Liver (tissue), 3 donors: Measurements from ENCODE around the gene RAB34.

Experiments used
- CTCF ChIP-seq: fragments of 150-350 bp; IDR thresholded peaks from 2 replicates; pipeline ENCODE4 v1.5.1; 2017; ENCODE audit warnings: improper control_type of control experiment, low read depth, low read length; ENCODE audit not compliant: missing input control
- EGR1 ChIP-seq, 2 donors: IDR thresholded peaks; 2 replicates each; pipeline ENCODE4 v1.6.1; 2016 to 2018; ENCODE audit warnings: antibody characterized with exemption in 2 of 2, low read depth in 2 of 2
- FOXA1 ChIP-seq: IDR thresholded peaks from 2 replicates; pipeline ENCODE4 v1.6.1; 2016; ENCODE audit warnings: antibody characterized with exemption
- GABPA ChIP-seq, 2 donors: IDR thresholded peaks in 1 of 2; conservative IDR thresholded peaks in 1 of 2; 2 replicates each; pipeline ENCODE4 v1.6.1; 2016; ENCODE audit warnings: antibody characterized with exemption in 2 of 2, mild to moderate bottlenecking in 1 of 2, moderate library complexity in 1 of 2
- NR2F2 ChIP-seq: IDR thresholded peaks from 2 replicates; pipeline ENCODE4 v1.6.1; 2016; ENCODE audit warnings: antibody characterized with exemption
- RAD21 ChIP-seq, 2 donors: IDR thresholded peaks; 2 replicates each; pipeline ENCODE4 v1.6.1; 2016; ENCODE audit warnings: antibody characterized with exemption in 2 of 2, mild to moderate bottlenecking in 2 of 2
- RXRA ChIP-seq, 2 donors: IDR thresholded peaks; 2 replicates each; pipeline ENCODE4 v1.6.1; 2017 to 2018; ENCODE audit warnings: antibody characterized with exemption in 2 of 2, mild to moderate bottlenecking in 1 of 2
- SP1 ChIP-seq: IDR thresholded peaks from 2 replicates; pipeline ENCODE4 v1.6.1; 2018; ENCODE audit warnings: antibody characterized with exemption, mild to moderate bottlenecking
- TAF1 ChIP-seq: conservative IDR thresholded peaks from 2 replicates; pipeline ENCODE4 v1.6.1; 2016; ENCODE audit warnings: antibody characterized with exemption, mild to moderate bottlenecking
- YY1 ChIP-seq: IDR thresholded peaks from 2 replicates; pipeline ENCODE4 v1.6.1; 2016; ENCODE audit warnings: antibody characterized with exemption, mild to moderate bottlenecking
- TF ChIP-seq, protein P1 (sequence below): IDR thresholded peaks from 2 replicates; pipeline ENCODE4 v1.6.1; 2016; ENCODE audit warnings: antibody characterized with exemption
- TF ChIP-seq, protein P2 (sequence below): IDR thresholded peaks from 2 replicates; pipeline ENCODE4 v1.6.1; 2016; ENCODE audit warnings: antibody characterized with exemption, mild to moderate bottlenecking
- TF ChIP-seq, protein P3 (sequence below): IDR thresholded peaks from 2 replicates; pipeline ENCODE4 v1.6.1; 2016; ENCODE audit warnings: antibody characterized with exemption
- donor health status: healthy.
- donor health status: healthy.

- TF ChIP-seq RAD21 (IDR thresholded peaks at IDR 0.05), result no peak
- TF ChIP-seq, protein P1, sequence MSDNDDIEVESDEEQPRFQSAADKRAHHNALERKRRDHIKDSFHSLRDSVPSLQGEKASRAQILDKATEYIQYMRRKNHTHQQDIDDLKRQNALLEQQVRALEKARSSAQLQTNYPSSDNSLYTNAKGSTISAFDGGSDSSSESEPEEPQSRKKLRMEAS, result no peak
- TF ChIP-seq CTCF, result no peak
- TF ChIP-seq YY1, result no peak
- no peak for TF ChIP-seq NR2F2
- TF ChIP-seq SP1, result no peak
- no peak for TF ChIP-seq TAF1
- TF ChIP-seq GABPA (IDR thresholded peaks at IDR 0.05 in 1 of 2, conservative IDR thresholded peaks at IDR 0.05 in 1 of 2), result no peak
- TF ChIP-seq, protein P2, sequence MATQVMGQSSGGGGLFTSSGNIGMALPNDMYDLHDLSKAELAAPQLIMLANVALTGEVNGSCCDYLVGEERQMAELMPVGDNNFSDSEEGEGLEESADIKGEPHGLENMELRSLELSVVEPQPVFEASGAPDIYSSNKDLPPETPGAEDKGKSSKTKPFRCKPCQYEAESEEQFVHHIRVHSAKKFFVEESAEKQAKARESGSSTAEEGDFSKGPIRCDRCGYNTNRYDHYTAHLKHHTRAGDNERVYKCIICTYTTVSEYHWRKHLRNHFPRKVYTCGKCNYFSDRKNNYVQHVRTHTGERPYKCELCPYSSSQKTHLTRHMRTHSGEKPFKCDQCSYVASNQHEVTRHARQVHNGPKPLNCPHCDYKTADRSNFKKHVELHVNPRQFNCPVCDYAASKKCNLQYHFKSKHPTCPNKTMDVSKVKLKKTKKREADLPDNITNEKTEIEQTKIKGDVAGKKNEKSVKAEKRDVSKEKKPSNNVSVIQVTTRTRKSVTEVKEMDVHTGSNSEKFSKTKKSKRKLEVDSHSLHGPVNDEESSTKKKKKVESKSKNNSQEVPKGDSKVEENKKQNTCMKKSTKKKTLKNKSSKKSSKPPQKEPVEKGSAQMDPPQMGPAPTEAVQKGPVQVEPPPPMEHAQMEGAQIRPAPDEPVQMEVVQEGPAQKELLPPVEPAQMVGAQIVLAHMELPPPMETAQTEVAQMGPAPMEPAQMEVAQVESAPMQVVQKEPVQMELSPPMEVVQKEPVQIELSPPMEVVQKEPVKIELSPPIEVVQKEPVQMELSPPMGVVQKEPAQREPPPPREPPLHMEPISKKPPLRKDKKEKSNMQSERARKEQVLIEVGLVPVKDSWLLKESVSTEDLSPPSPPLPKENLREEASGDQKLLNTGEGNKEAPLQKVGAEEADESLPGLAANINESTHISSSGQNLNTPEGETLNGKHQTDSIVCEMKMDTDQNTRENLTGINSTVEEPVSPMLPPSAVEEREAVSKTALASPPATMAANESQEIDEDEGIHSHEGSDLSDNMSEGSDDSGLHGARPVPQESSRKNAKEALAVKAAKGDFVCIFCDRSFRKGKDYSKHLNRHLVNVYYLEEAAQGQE, result no peak
- no peak for TF ChIP-seq FOXA1
- TF ChIP-seq RXRA (IDR thresholded peaks at IDR 0.05), result no peak
- TF ChIP-seq EGR1 (IDR thresholded peaks at IDR 0.05; ENCODE audit: low read depth in 2 of 2), result no peak
- TF ChIP-seq, protein P3, sequence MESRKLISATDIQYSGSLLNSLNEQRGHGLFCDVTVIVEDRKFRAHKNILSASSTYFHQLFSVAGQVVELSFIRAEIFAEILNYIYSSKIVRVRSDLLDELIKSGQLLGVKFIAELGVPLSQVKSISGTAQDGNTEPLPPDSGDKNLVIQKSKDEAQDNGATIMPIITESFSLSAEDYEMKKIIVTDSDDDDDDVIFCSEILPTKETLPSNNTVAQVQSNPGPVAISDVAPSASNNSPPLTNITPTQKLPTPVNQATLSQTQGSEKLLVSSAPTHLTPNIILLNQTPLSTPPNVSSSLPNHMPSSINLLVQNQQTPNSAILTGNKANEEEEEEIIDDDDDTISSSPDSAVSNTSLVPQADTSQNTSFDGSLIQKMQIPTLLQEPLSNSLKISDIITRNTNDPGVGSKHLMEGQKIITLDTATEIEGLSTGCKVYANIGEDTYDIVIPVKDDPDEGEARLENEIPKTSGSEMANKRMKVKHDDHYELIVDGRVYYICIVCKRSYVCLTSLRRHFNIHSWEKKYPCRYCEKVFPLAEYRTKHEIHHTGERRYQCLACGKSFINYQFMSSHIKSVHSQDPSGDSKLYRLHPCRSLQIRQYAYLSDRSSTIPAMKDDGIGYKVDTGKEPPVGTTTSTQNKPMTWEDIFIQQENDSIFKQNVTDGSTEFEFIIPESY, result no peak
Observed at GRCh38 chr17:28725660-28726225, 8.1 kb upstream of the RAB34 start.
